Activated CD8-positive, alpha-beta memory T cell treated with anti-CD3 and anti-CD28 coated beads, Interleukin-2, amount 50 U/mL, for 24 hours (primary cell): ENCODE results near the gene SH2D1A.
"Not testable (repeated sequence)": the region's sequence is repeated elsewhere in the genome, so short reads cannot be mapped to it uniquely, and the experiment has no call there.

Source experiments
- DNase-seq: peaks from one replicate; pipeline ENCODE4 v3.0.0-alpha.2; 2020; ENCODE audit errors: extremely low read depth

SH2D1A gene

GRCh38 chrX:124346117-124346876, at the start of gene SH2D1A:
SH2D1A (plus strand) TSS chrX:124346563; CDS start chrX:124346643, 80 bp downstream.
- no peak for DNase-seq

DNA sequence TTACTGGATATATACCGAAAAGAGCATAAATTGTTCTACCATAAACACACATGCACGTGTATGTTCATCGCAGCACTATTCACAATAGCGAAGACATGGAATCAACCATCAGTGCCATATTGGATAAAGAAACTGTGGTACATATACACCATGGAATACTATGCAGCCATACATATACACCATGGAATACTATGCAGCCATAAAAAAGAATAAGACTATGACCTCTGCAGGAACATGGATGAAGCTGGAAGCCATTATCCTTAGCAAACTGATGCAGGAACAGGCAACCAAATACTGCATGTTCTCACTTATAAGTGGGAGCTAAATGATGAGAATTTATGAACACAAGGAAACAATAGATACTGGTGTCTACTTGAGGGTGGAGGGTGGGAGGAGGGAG, 47.0 kb upstream of the SH2D1A start:
- not testable (repeated sequence) for DNase-seq

- no peak for DNase-seq
Measured at GRCh38 chrX:124300405-124300804, 46.0 kb upstream of the SH2D1A start.

GRCh38 chrX:124307253-124307907, 39.0 kb upstream of the SH2D1A start:
- no peak for DNase-seq

DNA sequence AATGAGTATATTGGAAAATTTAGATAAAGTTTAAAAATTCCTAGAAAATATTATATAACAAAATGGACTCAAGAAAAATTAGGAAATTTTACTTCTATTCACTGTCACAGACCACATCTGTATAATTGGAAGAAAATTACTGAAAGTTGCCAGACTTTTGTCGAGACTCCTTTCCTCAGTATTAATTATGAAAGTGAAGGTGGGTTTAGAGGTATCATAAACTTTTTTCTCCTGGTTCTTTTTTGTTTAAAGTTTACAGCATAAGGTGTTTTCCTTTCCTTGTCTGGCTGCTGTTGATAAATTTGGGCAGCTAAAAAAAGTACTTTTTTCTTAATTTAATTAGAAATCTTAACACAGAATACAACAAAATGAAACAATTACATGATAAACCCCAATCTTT, 20.6 kb upstream of the SH2D1A start:
- DNase-seq, result no peak

GRCh38 chrX:124328765-124329164, 17.6 kb upstream of the SH2D1A start:
- DNase-seq, result no peak

GRCh38 chrX:124332481-124333424, 13.6 kb upstream of the SH2D1A start, which contains the start of gene TEX13D:
TEX13D (plus strand) TSS chrX:124332660; CDS start chrX:124332918, 258 bp downstream.
- DNase-seq, result no peak

DNA sequence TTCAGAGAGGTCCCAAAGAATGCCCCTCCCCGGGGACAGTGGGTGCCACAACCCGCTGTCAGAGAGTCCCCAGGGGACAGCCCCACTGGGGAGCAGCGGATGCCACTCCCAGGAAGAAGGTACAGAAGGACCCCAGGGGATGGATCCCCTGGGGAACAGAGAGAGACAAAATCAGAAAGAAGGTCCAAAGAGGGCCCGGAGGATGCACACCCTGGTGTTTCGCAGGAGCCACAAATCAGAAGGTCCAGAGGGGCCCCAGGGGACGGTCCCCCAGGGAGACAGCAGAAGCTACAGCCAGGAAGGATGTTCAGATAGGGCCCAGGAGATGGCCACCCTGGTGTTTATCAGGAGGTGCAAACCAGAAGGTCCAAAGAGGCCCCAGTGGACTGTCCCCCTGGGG, 12.5 kb upstream of the SH2D1A start:
- DNase-seq, result no peak

- not testable (repeated sequence) for DNase-seq
Measured at GRCh38 chrX:124334555-124334954, 11.8 kb upstream of the SH2D1A start.

- DNase-seq, result no peak
Measured at GRCh38 chrX:124335598-124335997, 10.8 kb upstream of the SH2D1A start.

- no peak for DNase-seq
Measured at GRCh38 chrX:124337916-124338315, 8.4 kb upstream of the SH2D1A start.

- no peak for DNase-seq
Measured at GRCh38 chrX:124338733-124339514, 7.4 kb upstream of the SH2D1A start.

DNA sequence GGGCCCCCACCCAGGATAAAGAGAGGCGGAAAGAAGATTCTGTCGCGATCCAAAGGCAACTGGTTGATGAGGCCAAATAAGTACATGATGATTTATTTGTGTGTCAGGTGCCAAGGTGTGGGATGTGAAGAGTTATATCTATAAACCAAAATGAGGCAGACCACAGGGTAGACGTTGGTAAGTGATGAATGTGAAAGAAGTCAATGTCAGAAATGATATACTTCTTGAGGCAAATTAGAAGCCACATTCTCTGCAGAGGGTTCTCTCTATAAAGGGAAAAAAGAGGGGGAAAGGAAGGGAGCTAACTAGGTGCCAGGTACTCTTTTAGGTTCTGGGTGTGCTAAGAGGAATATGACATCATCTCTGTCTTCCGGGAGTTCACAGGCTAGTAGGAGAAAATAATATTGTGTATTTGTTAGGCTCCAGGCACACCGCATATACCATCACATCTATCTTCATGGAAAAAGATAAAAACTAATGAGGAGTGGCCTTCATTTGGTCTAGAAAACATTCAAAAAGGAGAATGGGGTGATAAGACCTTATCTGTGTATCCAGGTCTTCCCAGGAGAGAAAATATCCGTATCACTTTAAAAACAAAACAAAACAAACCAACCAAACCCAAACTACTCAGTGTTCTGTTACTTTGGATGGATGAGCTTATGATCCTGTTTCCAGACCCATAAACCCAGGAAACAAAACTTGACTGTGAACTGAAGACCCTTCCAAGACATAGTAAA, 4.8 kb upstream of the SH2D1A start:
- no peak for DNase-seq

DNA sequence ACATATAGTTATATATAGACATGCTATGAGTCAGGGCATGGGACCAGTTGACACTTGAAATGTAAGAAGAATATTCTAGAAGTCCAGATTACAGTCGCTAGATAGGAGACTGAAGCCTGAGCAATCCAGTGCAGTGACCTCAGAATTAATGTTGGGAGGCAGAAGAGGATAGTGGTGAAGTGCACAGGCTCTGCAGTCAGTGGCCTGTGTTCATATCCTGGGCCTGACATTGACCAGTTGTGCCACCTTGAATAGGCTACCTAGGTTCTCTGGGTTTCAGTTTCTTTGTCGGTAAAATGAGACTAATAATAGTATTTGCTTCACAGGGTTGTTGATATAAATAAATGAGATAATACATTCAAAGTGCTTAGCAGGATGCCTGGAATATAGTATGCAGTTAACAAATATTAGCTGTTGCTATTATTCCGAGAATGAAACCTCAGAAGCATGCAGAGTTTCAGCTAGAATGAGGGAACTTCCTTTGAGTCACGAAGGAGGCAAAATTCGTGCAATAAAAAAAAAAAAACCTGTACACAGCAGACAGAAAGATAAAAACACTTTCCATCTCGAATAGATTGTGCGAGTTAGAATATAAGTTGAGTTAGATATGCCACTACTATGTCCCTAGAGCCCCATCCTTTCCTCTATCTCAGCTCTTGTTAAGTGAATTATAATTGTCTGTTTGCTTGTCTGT, 4.0 kb upstream of the SH2D1A start:
- no peak for DNase-seq

DNA sequence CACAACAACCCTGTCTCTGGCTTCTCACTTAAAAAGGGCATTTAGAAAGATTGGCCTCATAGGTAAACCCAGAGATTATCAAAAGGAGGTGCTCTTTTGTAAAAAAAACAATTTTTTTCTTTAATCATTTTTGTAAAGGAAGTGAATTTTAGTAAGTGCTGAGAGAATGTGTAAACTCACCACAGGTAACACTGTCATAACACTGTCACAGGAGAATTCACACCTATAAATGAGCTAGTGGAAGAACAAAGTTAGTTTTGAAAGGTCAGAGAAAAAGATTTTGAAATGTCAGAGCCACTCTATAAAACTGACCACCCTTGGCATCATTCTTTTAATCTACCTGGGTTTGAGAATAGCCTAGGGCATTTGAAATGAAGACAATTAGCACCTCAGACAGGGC, 3.3 kb upstream of the SH2D1A start:
- DNase-seq, result no peak

DNA sequence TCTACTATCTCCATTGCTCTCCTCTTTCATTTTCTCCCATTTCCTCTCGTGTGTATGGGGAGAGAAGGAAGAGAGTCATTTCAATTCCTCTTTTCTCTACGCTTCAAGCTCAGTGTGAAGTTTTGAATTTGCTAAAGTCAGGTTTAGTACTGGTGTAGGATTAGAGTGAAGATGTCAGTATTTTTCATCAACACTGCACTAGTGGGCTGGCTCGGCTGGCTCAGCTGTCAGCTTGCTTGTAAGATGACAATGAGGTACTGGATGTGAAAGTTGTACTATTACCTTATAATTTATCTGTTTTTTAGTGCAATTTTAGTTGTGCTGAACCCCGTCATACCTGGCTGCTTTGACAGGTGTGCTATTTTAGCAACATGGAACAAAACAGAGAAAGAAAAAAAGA, 2.1 kb upstream of the SH2D1A start:
- no peak for DNase-seq

GRCh38 chrX:124346877-124347241, 496 bp downstream of the SH2D1A start:
- no peak for DNase-seq

DNA sequence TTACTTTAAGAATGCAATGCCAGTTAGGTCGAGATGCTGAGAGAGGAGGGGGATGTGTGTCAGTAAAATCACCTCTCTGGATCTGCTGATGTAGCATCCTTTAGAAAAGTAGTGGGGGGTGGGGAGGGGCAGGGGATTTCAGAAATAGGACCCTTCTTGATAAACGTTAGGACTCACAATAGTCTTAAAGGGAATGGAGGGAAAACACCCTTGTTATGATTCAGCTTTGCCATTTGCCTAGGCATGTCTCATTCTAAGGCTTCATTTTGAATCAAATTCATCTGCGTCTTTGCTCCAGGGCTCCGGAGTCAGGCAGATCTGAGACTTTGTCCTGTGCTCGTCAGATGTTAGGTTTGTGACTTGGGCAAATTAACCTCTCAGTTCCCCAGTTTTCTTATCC, 879 bp downstream of the SH2D1A start:
- DNase-seq, result peak; percentile 24

DNA sequence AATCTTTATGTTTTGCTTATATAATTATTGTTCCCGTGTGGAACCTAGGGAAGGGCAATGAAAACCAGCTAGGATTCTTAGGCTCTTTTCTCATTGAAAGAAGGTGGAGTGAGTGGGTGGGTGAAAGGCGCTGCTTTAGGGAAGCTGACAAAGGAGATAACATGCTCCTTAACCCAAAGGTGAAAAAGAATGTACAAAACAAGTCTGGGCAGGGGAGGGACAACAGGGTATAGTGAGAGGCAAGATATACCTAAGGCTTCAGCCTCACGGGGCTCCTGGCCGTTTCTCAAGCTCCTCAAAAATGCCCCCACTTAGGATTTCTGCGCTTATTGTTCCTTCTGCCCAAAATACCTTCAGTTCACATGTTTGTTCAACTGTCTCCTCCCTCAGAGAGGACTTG, 1.8 kb downstream of the SH2D1A start:
- DNase-seq, result no peak

DNA sequence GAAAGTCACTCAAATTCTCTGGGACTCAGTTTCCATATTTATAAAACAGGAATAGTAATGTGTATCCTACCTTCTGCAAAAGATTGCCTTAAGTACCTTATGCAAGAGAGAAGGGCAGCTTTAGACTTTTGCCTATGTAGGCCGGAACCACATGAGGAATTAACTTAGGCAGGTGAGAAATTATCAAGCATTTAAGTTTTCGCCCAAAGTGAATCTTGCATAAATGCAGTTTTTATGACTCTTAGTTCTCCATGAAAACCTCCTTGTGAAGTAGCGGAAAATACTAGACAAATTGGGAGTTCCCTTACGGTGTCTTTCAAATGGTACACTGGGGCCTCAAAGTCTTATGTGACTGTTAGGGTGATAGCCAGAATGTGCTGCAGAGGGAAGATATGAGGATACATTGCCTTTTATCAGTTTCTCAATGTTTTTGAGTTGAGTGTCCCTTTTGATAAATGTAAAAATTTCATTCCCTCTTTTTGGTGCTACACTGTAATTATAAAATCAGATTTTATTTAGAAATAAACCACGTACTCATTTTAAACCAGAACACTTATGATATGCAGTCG, 2.6 kb downstream of the SH2D1A start:
- DNase-seq, result no peak
